H1 (cell line): ENCODE data around the gene LRRK1. TPM values are rescaled to one million over a fixed set of nuclear protein-coding genes. Genes with fewer than 3 reads are reported as not detected.

Experiments used
- CTCF ChIA-PET: fragments of 300-600 bp; sonication (Branson Sonifier 250); formaldehyde crosslinking; loops from one replicate; lab custom pipeline; 2021; ENCODE audit not compliant: partially characterized antibody; lab: Charles Lee
- POLR2A ChIA-PET: fragments of 300-600 bp; sonication (Branson Sonifier 250); formaldehyde crosslinking; loops from one replicate; lab custom pipeline; 2021; ENCODE audit warnings: inconsistent platforms; ENCODE audit not compliant: partially characterized antibody; lab: Charles Lee
- DNase-seq, 2 experiments: peaks; one replicate each; pipeline versions ENCODE4 v3.0.0 to v3.0.0-alpha.2; 2010 to 2022; ENCODE audit warnings: low spot score in 2 of 2, low read depth in 1 of 2, mixed read lengths in 1 of 2
- FAIRE-seq: peaks from 2 replicates; lab custom pipeline; 2011; peaks lifted over from hg19 to GRCh38; lab: Jason Lieb, UNC
- H2AFZ ChIP-seq: 2 replicates; pipeline ENCODE4 v1.8.1; 2012; ENCODE audit warnings: low read length, inconsistent platforms
- H2AK5ac ChIP-seq: 2 replicates; pipeline ENCODE4 v1.6.1; 2013; ENCODE audit warnings: low read depth, low read length
- H2BK120ac ChIP-seq: replicated peaks from 2 replicates; pipeline ENCODE3; 2013; ENCODE audit warnings: low read depth, low read length, inconsistent platforms
- H2BK12ac ChIP-seq: 2 replicates; pipeline ENCODE4 v1.6.1; 2013; ENCODE audit warnings: low read depth, low read length
- H2BK15ac ChIP-seq: 2 replicates; pipeline ENCODE4 v1.6.1; 2013; ENCODE audit warnings: low read length
- H2BK20ac ChIP-seq: 2 replicates; pipeline ENCODE4 v1.6.1; 2013; ENCODE audit warnings: low read length
- H2BK5ac ChIP-seq: 2 replicates; pipeline ENCODE4 v1.6.1; 2013; ENCODE audit warnings: low read depth, low read length
- H3K14ac ChIP-seq: 2 replicates; pipeline ENCODE4 v1.6.1; 2013; ENCODE audit warnings: inconsistent platforms; ENCODE audit not compliant: insufficient read length
- H3K18ac ChIP-seq: 2 replicates; pipeline ENCODE4 v1.6.1; 2013; ENCODE audit warnings: low read length; ENCODE audit errors: extremely low read depth
- H3K23ac ChIP-seq: 2 replicates; pipeline ENCODE4 v1.6.1; 2013; ENCODE audit warnings: inconsistent platforms; ENCODE audit not compliant: insufficient read length
- H3K23me2 ChIP-seq: 2 replicates; pipeline ENCODE4 v1.6.1; 2013; ENCODE audit warnings: low read depth, low read length
- H3K27ac ChIP-seq: 2 replicates; pipeline ENCODE4 v1.6.1; 2011; ENCODE audit warnings: low read depth, low read length, inconsistent platforms
- H3K27me3 ChIP-seq, 4 experiments: replicated peaks in 1 of 4; 1 replicate in 1 of 4; 2 replicates in 3 of 4; pipeline versions ENCODE4 v1.6.1 to v1.8.1; 2011 to 2013; ENCODE audit warnings: low read length in 3 of 4, mild to moderate bottlenecking in 3 of 4, inconsistent platforms in 2 of 4, mixed read lengths in 2 of 4, moderate library complexity in 1 of 4; ENCODE audit not compliant: control insufficient read depth in 3 of 4, insufficient read depth in 3 of 4; ENCODE audit errors: extremely low read depth in 1 of 4
- H3K36me3 ChIP-seq, 4 experiments: 2 replicates each; pipeline versions ENCODE4 v1.6.1 to v1.8.1; 2011 to 2013; ENCODE audit warnings: mild to moderate bottlenecking in 4 of 4, low read length in 3 of 4, moderate library complexity in 2 of 4, control low read depth in 1 of 4, inconsistent platforms in 1 of 4; ENCODE audit not compliant: insufficient read depth in 4 of 4, control insufficient read depth in 2 of 4
- H3K4ac ChIP-seq: replicated peaks from 2 replicates; pipeline ENCODE3; 2013; ENCODE audit warnings: low read length, low read depth, mixed read lengths, inconsistent platforms; ENCODE audit not compliant: insufficient read length
- H3K4me1 ChIP-seq, 4 experiments: replicated peaks in 1 of 4; 1 replicate in 1 of 4; 2 replicates in 3 of 4; pipeline versions ENCODE4 v1.6.1 to v1.8.1; 2011 to 2013; ENCODE audit warnings: low read length in 3 of 4, inconsistent platforms in 2 of 4, mixed read lengths in 1 of 4; ENCODE audit not compliant: insufficient read depth in 4 of 4, control insufficient read depth in 3 of 4
- H3K4me2 ChIP-seq, 2 experiments: 2 replicates each; pipeline versions ENCODE4 v1.6.1 to v1.8.1; 2011 to 2013; ENCODE audit warnings: low read depth in 2 of 2, low read length in 2 of 2, control low read depth in 1 of 2, inconsistent platforms in 1 of 2, mild to moderate bottlenecking in 1 of 2; ENCODE audit not compliant: insufficient read depth in 1 of 2
- H3K4me3 ChIP-seq, 4 experiments: fragments of 200-600, 300-600 bp in 1 of 4; sonication (generic), shearing (Covaris generic), sonication (Bioruptor Twin) in 1 of 4; 2 replicates each; pipeline versions ENCODE4 v1.5.1 to v1.8.1; 2011 to 2016; ENCODE audit warnings: low read length in 4 of 4, low read depth in 3 of 4, control low read depth in 2 of 4, inconsistent platforms in 2 of 4, mild to moderate bottlenecking in 2 of 4, mixed read lengths in 1 of 4, moderate library complexity in 1 of 4; ENCODE audit not compliant: insufficient read depth in 2 of 4; ENCODE audit errors: extremely low read depth in 1 of 4
- H3K56ac ChIP-seq: replicated peaks from 2 replicates; pipeline ENCODE3; 2013; ENCODE audit warnings: low read depth, mild to moderate bottlenecking, mixed read lengths, low read length, inconsistent platforms; ENCODE audit not compliant: insufficient read length
- H3K79me1 ChIP-seq: 2 replicates; pipeline ENCODE4 v1.6.1; 2013; ENCODE audit warnings: low read depth, low read length, control low read depth
- H3K79me2 ChIP-seq, 2 experiments: 2 replicates each; pipeline versions ENCODE4 v1.6.1 to v1.8.1; 2012 to 2013; ENCODE audit warnings: low read length in 2 of 2, mild to moderate bottlenecking in 2 of 2, inconsistent platforms in 1 of 2; ENCODE audit not compliant: insufficient read depth in 2 of 2, control insufficient read depth in 1 of 2
- H3K9ac ChIP-seq, 4 experiments: replicated peaks in 1 of 4; 1 replicate in 1 of 4; 2 replicates in 3 of 4; pipeline versions ENCODE4 v1.6.1 to v1.8.1; 2011 to 2013; ENCODE audit warnings: low read depth in 3 of 4, low read length in 3 of 4, control low read depth in 2 of 4, mild to moderate bottlenecking in 2 of 4, moderate library complexity in 2 of 4, inconsistent platforms in 1 of 4; ENCODE audit errors: extremely low read depth in 1 of 4
- H3K9me3 ChIP-seq, 2 experiments: 2 replicates each; pipeline versions ENCODE4 v1.6.1 to v1.8.1; 2012 to 2013; ENCODE audit warnings: mild to moderate bottlenecking in 2 of 2, moderate library complexity in 2 of 2, control low read depth in 1 of 2, inconsistent platforms in 1 of 2, low read depth in 1 of 2, low read length in 1 of 2, mixed read lengths in 1 of 2; ENCODE audit not compliant: insufficient read depth in 2 of 2
- H4K20me1 ChIP-seq, 2 experiments: replicated peaks in 1 of 2; 2 replicates each; pipeline versions ENCODE3 to v1.8.1; 2011 to 2013; ENCODE audit warnings: inconsistent platforms in 2 of 2, low read length in 2 of 2, mild to moderate bottlenecking in 1 of 2; ENCODE audit not compliant: insufficient read depth in 2 of 2, control insufficient read depth in 1 of 2
- H4K5ac ChIP-seq: 2 replicates; pipeline ENCODE4 v1.6.1; 2013; ENCODE audit warnings: low read length, low read depth, mixed read lengths, inconsistent platforms; ENCODE audit not compliant: insufficient read length
- H4K8ac ChIP-seq: 2 replicates; pipeline ENCODE4 v1.8.0; 2013; ENCODE audit warnings: mild to moderate bottlenecking, moderate library complexity, low read length, inconsistent platforms; ENCODE audit not compliant: insufficient read depth; ENCODE audit errors: extremely low read depth
- H4K91ac ChIP-seq: replicated peaks from 2 replicates; pipeline ENCODE3; 2013; ENCODE audit warnings: low read length, mixed read lengths, inconsistent platforms; ENCODE audit not compliant: insufficient read length
- BACH1 ChIP-seq: IDR thresholded peaks from 2 replicates; pipeline ENCODE4 v1.6.1; 2012; ENCODE audit warnings: low read length, improper control_type of control experiment
- CREB1 ChIP-seq: IDR thresholded peaks from 2 replicates; pipeline ENCODE4 v1.6.1; 2012; ENCODE audit warnings: inconsistent platforms
- EZH2 ChIP-seq: fragments of 200-600 bp; sonication (generic); IDR thresholded peaks from 2 replicates; pipeline ENCODE4 v1.7.1; 2012; ENCODE audit warnings: low read depth, mild to moderate bottlenecking, moderate library complexity, low read length, inconsistent platforms; ENCODE audit not compliant: severe bottlenecking
- FOSL1 ChIP-seq: IDR thresholded peaks from 2 replicates; pipeline ENCODE4 v1.6.1; 2011; ENCODE audit warnings: mild to moderate bottlenecking, low read depth, low read length, moderate library complexity; ENCODE audit not compliant: insufficient read depth
- POLR2AphosphoS5 ChIP-seq: IDR thresholded peaks from 2 replicates; pipeline ENCODE4 v1.6.1; 2011; ENCODE audit warnings: low read depth, low read length
- SRF ChIP-seq: IDR thresholded peaks from 2 replicates; pipeline ENCODE4 v1.6.1; 2011; ENCODE audit warnings: mild to moderate bottlenecking, low read depth, low read length, moderate library complexity
- TAF1 ChIP-seq: IDR thresholded peaks from 2 replicates; pipeline ENCODE4 v1.6.1; 2011; ENCODE audit warnings: mild to moderate bottlenecking, low read depth, low read length
- WGBS, 2 experiments: shearing (Covaris generic) in 1 of 2; methylation state at CpG; one replicate each; pipeline versions ENCODE4 v1.1.6 to v1.1.7; 2013 to 2015; ENCODE audit warnings: low lambda C conversion rate in 2 of 2, mixed read lengths in 2 of 2, inconsistent platforms in 1 of 2, low coverage in 1 of 2, missing lambda C conversion rate in 1 of 2; ENCODE audit not compliant: insufficient replicate concordance in 2 of 2, insufficient coverage in 1 of 2, insufficient read length in 1 of 2; ENCODE audit errors: extremely low coverage in 1 of 2, missing lambda C conversion rate in 1 of 2; 5-methylcytosine and 5-hydroxymethylcytosine counted together
- polyA plus RNA-seq, 7 experiments: library from polyadenylated mRNA; depleted of rRNA in 3 of 7; stranded (reverse) in 5 of 7; unstranded in 2 of 7; fragments of >200 nt in 5 of 7; fragments of 200-250 nt in 2 of 7; gene quantifications; 1 replicate in 5 of 7; 2 replicates in 1 of 7; 4 replicates in 1 of 7; pipeline versions ENCODE4 v1.2.1 to v1.2.3, GENCODE V29; 2011 to 2013; ENCODE audit warnings: missing spikeins in 2 of 7, mixed read lengths in 2 of 7
- total RNA-seq: library from RNA; stranded (reverse); fragmentation: NEBNext Ultra II Directional; extraction: Animal tissue kit (Norgen Biotek cat#: 25700); gene quantifications from 2 replicates; pipeline ENCODE4 v1.2.1, GENCODE V29; 2021
- TF ChIP-seq, protein P1 (sequence below): IDR thresholded peaks from 2 replicates; pipeline ENCODE4 v1.6.1; 2011; ENCODE audit warnings: low read length, improper control_type of control experiment

Gene LRRK1
- total and polyA plus RNA-seq, 2 of the 8 experiments (the other 6 are each of a cell fraction or from before 2014, with no cell fraction given), result 1.2 to 3.6 TPM

DNA sequence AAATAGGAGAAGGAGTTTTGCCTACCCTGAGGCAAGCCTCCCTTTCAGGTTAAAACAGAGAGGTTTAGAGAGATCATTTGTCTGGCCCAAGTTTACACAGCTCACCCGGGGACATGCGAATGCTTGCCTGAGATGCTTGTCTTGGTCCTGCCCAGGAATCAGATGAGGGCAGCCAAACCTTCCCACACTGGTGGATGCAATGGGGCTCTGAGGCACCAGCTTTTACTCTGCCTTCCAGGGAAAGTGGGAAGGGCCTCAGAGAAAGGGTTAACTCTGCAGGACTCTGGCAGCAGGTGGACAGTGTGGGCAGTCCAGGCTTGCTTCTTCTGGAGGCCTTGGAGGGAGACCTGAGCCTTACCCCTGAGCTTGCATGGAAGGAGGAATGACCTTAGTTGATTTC lies 90.0 kb downstream of the LRRK1 start:
- Histone ChIP-seq H3K18ac (no peak overlapping the region), H3K23ac (no peak overlapping the region), H2BK12ac (no peak overlapping the region), H2BK15ac (no peak overlapping the region), H4K8ac (no peak overlapping the region), H2BK20ac (no peak overlapping the region), H2AFZ (no peak overlapping the region), H3K9ac (no peak overlapping the region), H3K9me3 (peaks cover 9 to 10% of the 10 kb centered on the region in 2 experiments; a peak in 3 of 4 replicates), H3K27me3 (peaks cover 0 to 6% (median 0%) of the 10 kb centered on the region in 4 experiments; a peak in 3 of 7 replicates), H3K79me2 (no peaks in the 10 kb centered on the region), H3K4ac (no peak overlapping the region), H3K79me1 (no peaks in the 10 kb centered on the region), H2BK5ac (no peak overlapping the region), H3K4me2 (no peak overlapping the region), H3K27ac (no peak overlapping the region), H3K23me2 (no peaks in the 10 kb centered on the region), H2BK120ac (no peak overlapping the region), H3K4me1 (peaks cover 0 to 4% (median under 1%) of the 10 kb centered on the region in 4 experiments; a peak in 2 of 7 replicates), H4K91ac (no peak overlapping the region), H3K4me3 (no peak overlapping the region), H4K5ac (no peak overlapping the region), H4K20me1 (no peaks in the 10 kb centered on the region), H3K14ac (no peak overlapping the region), H3K36me3 (no peaks in the 10 kb centered on the region), H2AK5ac (no peak overlapping the region), H3K56ac (no peak overlapping the region)
- 88% methylated on average over 2 of the region's 2 CpGs; no CpG with 5 or more reads in 1 of the 2 experiments for WGBS, 2 experiments
- POLR2A ChIA-PET, result interaction anchor here (0.8 to 2.3 kb wide), 3 partner anchors 74 to 246 kb away, joined by 3 to 12 read pairs (median 4); partner anchors contain the start of gene LRRK1
- no peak for FAIRE-seq
- no peak for DNase-seq
- TF ChIP-seq BACH1 (no peak), FOSL1 (no peak), SRF (no peak), CREB1 (no peak), EZH2 (no peak), TAF1 (no peak), POLR2AphosphoS5 (no peak)
- TF ChIP-seq, protein P1, sequence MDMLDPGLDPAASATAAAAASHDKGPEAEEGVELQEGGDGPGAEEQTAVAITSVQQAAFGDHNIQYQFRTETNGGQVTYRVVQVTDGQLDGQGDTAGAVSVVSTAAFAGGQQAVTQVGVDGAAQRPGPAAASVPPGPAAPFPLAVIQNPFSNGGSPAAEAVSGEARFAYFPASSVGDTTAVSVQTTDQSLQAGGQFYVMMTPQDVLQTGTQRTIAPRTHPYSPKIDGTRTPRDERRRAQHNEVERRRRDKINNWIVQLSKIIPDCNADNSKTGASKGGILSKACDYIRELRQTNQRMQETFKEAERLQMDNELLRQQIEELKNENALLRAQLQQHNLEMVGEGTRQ, result no peak
- CTCF ChIA-PET, result interaction anchor here (0.6 to 22.3 kb wide), 67 partner anchors 7 to 664 kb away, joined by 3 to 405 read pairs (median 8); partner anchors contain the start of genes CHSY1 and LRRK1
